ENCODE data around the gene AKR1C4. TPM values are rescaled to one million over a fixed set of nuclear protein-coding genes. Genes with fewer than 3 reads are reported as not detected.

The AKR1C4 gene
- total and polyA plus RNA-seq, 2 donors from 2014 or later = not detected

- H3K27me3 ChIP-seq (ENCODE audit: control insufficient read depth, insufficient read depth, low read length) = no peaks in the 10 kb centered on the region
- no peak overlapping the region for H3K4me3 ChIP-seq (ENCODE audit: low read length in 3 of 3)
- no peak for FAIRE-seq
- no peak overlapping the region for H3K27ac ChIP-seq (ENCODE audit: low read depth in 2 of 2, low read length in 2 of 2)
- no peaks in the 10 kb centered on the region for H3K9me3 ChIP-seq (ENCODE audit: control insufficient read depth in 2 of 3, insufficient read depth in 1 of 3, low read length in 3 of 3)
- H3K36me3 ChIP-seq (ENCODE audit: control insufficient read depth in 2 of 3, insufficient read depth in 3 of 3, low read length in 3 of 3) = no peaks in the 10 kb centered on the region
- DNase-seq = no peak
- TF ChIP-seq, protein P1, sequence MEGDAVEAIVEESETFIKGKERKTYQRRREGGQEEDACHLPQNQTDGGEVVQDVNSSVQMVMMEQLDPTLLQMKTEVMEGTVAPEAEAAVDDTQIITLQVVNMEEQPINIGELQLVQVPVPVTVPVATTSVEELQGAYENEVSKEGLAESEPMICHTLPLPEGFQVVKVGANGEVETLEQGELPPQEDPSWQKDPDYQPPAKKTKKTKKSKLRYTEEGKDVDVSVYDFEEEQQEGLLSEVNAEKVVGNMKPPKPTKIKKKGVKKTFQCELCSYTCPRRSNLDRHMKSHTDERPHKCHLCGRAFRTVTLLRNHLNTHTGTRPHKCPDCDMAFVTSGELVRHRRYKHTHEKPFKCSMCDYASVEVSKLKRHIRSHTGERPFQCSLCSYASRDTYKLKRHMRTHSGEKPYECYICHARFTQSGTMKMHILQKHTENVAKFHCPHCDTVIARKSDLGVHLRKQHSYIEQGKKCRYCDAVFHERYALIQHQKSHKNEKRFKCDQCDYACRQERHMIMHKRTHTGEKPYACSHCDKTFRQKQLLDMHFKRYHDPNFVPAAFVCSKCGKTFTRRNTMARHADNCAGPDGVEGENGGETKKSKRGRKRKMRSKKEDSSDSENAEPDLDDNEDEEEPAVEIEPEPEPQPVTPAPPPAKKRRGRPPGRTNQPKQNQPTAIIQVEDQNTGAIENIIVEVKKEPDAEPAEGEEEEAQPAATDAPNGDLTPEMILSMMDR (IDR thresholded peaks at IDR 0.05; ENCODE audit: borderline replicate concordance, extremely low read depth, insufficient read depth) = no peak
- intact Hi-C loops (cut with DNase I) = no loop called here
- H3K4me1 ChIP-seq (ENCODE audit: control insufficient read depth in 2 of 3, insufficient read depth in 2 of 3, low read depth in 1 of 3, low read length in 3 of 3) = no peaks in the 10 kb centered on the region
- H3K9ac ChIP-seq (ENCODE audit: low read length in 3 of 3) = no peak overlapping the region
Observed at GRCh38 chr10:5242585-5242984, 45.9 kb downstream of the AKR1C4 start.

- FAIRE-seq (no peak), DNase-seq (no peak)
- Histone ChIP-seq H3K27me3 (ENCODE audit: control insufficient read depth, insufficient read depth, low read length) (no peaks in the 10 kb centered on the region), H3K36me3 (ENCODE audit: control insufficient read depth in 2 of 3, insufficient read depth in 3 of 3, low read length in 3 of 3) (no peaks in the 10 kb centered on the region), H3K4me1 (ENCODE audit: control insufficient read depth in 2 of 3, insufficient read depth in 2 of 3, low read depth in 1 of 3, low read length in 3 of 3) (no peaks in the 10 kb centered on the region), H3K9ac (ENCODE audit: low read length in 3 of 3) (no peak overlapping the region), H3K27ac (ENCODE audit: low read depth in 2 of 2, low read length in 2 of 2) (no peak overlapping the region), H3K4me3 (ENCODE audit: low read length in 3 of 3) (no peak overlapping the region), H3K9me3 (ENCODE audit: control insufficient read depth in 2 of 3, insufficient read depth in 1 of 3, low read length in 3 of 3) (no peaks in the 10 kb centered on the region)
- TF ChIP-seq, protein P1 (IDR thresholded peaks at IDR 0.05; ENCODE audit: borderline replicate concordance, extremely low read depth, insufficient read depth) = no peak
- intact Hi-C loops (cut with DNase I) = no loop called here
Observed at GRCh38 chr10:5243521-5243987, 46.9 kb downstream of the AKR1C4 start.

DNA sequence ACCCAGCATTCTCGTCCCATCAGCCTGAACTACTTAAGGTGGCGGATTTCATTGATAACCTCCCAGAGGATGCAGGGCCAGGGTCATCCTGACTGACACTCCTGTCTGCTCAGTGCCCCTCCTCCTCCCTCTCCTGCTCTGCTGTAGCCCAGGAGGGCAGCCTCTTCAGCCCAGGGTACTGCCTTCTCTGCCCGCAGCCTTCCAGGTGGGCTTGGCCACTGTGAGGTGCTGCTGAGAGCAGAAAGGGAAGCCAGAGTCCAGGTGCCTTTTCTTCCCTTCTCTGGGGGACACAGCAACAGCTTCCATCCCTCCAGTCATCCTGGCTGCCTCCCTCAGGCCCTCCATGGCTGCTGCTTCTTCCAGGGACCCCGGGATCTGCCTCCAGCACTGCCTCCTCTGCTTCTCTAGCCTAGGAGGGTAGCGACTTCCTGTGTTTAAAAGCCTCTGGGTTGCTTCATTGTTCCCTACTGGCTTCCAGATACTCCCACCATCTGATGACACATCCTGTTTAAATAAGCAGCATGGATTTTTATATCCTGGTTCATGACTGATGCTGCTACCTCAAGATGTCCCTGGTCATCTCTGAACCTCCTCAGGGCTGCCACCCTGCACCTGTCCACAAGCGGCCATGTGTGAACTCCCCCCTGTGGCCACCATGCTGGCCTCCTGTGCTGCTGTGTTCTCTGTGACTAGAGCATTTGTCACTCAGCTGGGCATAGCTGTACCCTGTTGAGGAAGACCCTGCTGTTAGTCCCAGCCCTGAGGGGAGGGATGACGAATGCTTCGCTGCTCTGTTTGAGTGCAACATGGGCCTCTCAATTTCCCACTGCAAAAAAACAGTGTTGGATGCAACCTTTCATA lies 55.8 kb downstream of the AKR1C4 start:
- Histone ChIP-seq H3K9me3 (ENCODE audit: control insufficient read depth in 2 of 3, insufficient read depth in 1 of 3, low read length in 3 of 3) (no peaks in the 10 kb centered on the region), H3K36me3 (ENCODE audit: control insufficient read depth in 2 of 3, insufficient read depth in 3 of 3, low read length in 3 of 3) (no peaks in the 10 kb centered on the region), H3K9ac (ENCODE audit: low read length in 3 of 3) (no peak overlapping the region), H3K27me3 (ENCODE audit: control insufficient read depth, insufficient read depth, low read length) (no peaks in the 10 kb centered on the region), H3K27ac (ENCODE audit: low read depth in 2 of 2, low read length in 2 of 2) (no peak overlapping the region), H3K4me3 (ENCODE audit: low read length in 3 of 3) (no peak overlapping the region), H3K4me1 (ENCODE audit: control insufficient read depth in 2 of 3, insufficient read depth in 2 of 3, low read depth in 1 of 3, low read length in 3 of 3) (peaks cover 0 to 7% (median 6%) of the 10 kb centered on the region in 3 donors)
- intact Hi-C loops (cut with DNase I) = no loop called here
- peak in 2 of 5 donors; percentile 13 to 14 for DNase-seq
- TF ChIP-seq, protein P1 (IDR thresholded peaks at IDR 0.05; ENCODE audit: borderline replicate concordance, extremely low read depth, insufficient read depth) = peak; percentile 4
- no peak for FAIRE-seq
